IgD-negative memory B cell (primary cell): ENCODE results near the gene SLC35G3. TPM values are rescaled to one million over a fixed set of nuclear protein-coding genes. Genes with fewer than 3 reads are reported as not detected.
A peak's percentile ranks its signal among the peaks of the same experiment; 100 is the strongest.
"Not testable (repeated sequence)": the region's sequence is repeated elsewhere in the genome, so short reads cannot be mapped to it uniquely, and the experiment has no call there.

Experiments used
- H3K27ac Mint-ChIP-seq, 3 donors: one replicate each; pipeline ENCODE4 v1.8.0; 2020 to 2022; ENCODE audit warnings: mild to moderate bottlenecking in 3 of 3, mixed read lengths in 3 of 3, moderate library complexity in 1 of 3
- H3K27me3 Mint-ChIP-seq: one replicate; pipeline ENCODE4 v1.8.0; 2021; ENCODE audit warnings: mixed read lengths
- H3K36me3 Mint-ChIP-seq: one replicate; pipeline ENCODE4 v1.8.0; 2020; ENCODE audit warnings: mild to moderate bottlenecking, mixed read lengths
- H3K4me1 Mint-ChIP-seq, 3 donors: one replicate each; pipeline ENCODE4 v1.8.0; 2020 to 2022; ENCODE audit warnings: mixed read lengths in 3 of 3, mild to moderate bottlenecking in 1 of 3
- H3K4me3 Mint-ChIP-seq, 4 donors: one replicate each; pipeline ENCODE4 v1.8.0; 2020 to 2022; ENCODE audit warnings: mild to moderate bottlenecking in 4 of 4, mixed read lengths in 4 of 4, moderate library complexity in 3 of 4
- H3K9me3 Mint-ChIP-seq, 3 donors: one replicate each; pipeline ENCODE4 v1.8.0; 2020 to 2021; ENCODE audit warnings: mixed read lengths in 3 of 3, mild to moderate bottlenecking in 1 of 3
- polyA plus RNA-seq: library from polyadenylated mRNA; unstranded; fragments of 300-500 nt; fragmentation: Illumina TruSeq; gene quantifications from one replicate; pipeline ENCODE4 v1.2.3, GENCODE V29; 2021

Gene SLC35G3
- not detected for polyA plus RNA-seq

- H3K4me3 Mint-ChIP-seq = peak within 1 kb of the TSS in 1 of 4 donors; percentile 17
- not testable (repeated sequence) for H3K9me3 Mint-ChIP-seq, H3K27ac Mint-ChIP-seq, H3K4me1 Mint-ChIP-seq, H3K27me3 Mint-ChIP-seq, H3K36me3 Mint-ChIP-seq
These were observed at the start of gene SLC35G3 for GRCh38 chr17:35194001-35194400. SLC35G3 (minus strand) TSS chr17:35194393; CDS start chr17:35194307, 86 bp downstream.

DNA sequence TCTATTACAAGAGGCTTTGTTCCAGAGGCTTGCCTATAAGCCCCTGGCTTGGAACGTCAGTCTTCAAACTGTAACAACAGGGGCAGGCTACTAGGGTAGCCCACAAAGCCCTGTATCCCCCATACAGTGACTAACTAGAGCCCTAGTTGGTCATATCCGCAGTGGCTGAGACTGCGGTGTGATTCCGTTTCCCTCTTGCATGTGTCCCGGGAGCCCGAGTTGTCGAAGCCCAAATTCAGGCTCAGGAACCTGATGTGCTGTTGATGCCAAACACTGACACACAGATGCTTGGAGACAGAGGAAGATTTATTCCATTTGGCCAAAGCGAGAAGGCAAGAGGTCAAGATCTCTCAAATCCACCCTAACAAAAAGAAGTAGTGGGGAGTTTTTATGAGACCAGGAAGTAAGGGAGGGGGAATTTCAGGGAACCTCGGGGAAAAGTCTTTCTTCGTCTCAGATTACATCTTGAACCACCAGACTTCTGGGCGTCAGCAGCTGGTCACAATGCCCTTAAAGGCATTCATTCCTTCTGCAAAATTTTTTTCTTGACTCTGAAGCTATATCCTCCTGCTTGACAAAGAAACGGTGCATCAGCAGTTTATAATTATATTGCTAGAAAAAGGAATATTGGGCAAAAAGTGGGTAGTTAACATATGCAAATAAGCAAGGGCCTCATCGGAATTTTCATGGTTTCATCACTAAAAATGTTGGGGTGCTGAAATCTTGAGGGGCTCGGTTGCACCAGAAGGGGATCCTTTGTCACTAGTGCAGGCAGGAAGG is 49.6 kb upstream of the SLC35G3 start:
- Mint-ChIP-seq H3K4me3 (peak overlapping the region; percentile 95 to 99 (median 98)), H3K9me3 (no peaks in the 10 kb centered on the region), H3K27ac (peak overlapping the region; percentile 81 to 89 (median 85)), H3K4me1 (peaks cover 12 to 27% (median 27%) of the 10 kb centered on the region in 3 donors), H3K36me3 (no peaks in the 10 kb centered on the region), H3K27me3 (peaks cover 1% of the 10 kb centered on the region)

GRCh38 chr17:35242805-35243560 is 48.8 kb upstream of the SLC35G3 start, which contains the start of gene SLFN5:
SLFN5 (plus strand) TSS chr17:35243072; CDS start chr17:35258691, 15,619 bp downstream.
- Mint-ChIP-seq H3K4me1 (peaks cover 12 to 31% (median 29%) of the 10 kb centered on the region in 3 donors), H3K4me3 (peak within 1 kb of the TSS; percentile 95 to 99 (median 98)), H3K27ac (peak within 1 kb of the TSS; percentile 85 to 95 (median 89)), H3K9me3 (no peaks in the 10 kb centered on the region), H3K27me3 (peaks cover 4% of the 10 kb centered on the region), H3K36me3 (no peaks in the 10 kb centered on the region)

DNA sequence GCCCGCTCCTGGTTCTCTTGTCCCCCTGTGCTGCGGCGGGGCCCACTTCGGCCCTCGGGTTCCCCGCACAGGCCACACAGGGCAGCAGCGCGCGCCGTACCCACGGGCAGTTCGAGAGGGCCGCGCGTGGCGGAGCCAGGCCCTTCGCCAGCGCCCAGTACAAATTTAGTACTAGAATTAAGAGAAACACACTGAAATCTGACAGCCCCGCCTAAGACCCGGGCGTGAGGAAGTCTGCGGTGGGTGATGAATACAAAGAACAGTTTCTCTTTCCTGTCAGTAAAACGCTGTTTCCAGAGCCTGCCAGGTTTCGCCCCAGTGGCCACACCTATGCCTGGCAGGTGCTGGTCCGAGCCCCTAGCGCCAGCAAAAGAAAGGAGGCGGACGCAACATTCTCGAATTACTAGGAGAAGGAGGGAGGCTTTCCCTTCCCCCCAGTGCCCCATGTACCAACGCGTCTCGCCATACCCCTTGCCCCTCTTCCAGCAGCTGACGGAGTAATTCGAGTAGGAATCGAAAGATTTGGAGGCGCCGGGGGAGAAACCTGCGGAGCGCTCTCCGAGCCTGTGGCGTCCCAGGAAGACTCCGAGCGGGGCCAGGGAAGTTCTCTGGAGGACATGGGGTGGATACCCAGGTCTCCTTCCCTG is 48.1 kb upstream of the SLC35G3 start:
- Mint-ChIP-seq H3K36me3 (no peaks in the 10 kb centered on the region), H3K4me3 (peak overlapping the region; percentile 95 to 99 (median 98)), H3K4me1 (peaks cover 12 to 30% (median 30%) of the 10 kb centered on the region in 3 donors), H3K27ac (peak overlapping the region; percentile 85 to 95 (median 89)), H3K27me3 (peaks cover 4% of the 10 kb centered on the region), H3K9me3 (no peaks in the 10 kb centered on the region)

GRCh38 chr17:35241520-35241919 is 47.3 kb upstream of the SLC35G3 start:
- H3K27me3 Mint-ChIP-seq = peaks cover 8% of the 10 kb centered on the region
- H3K27ac Mint-ChIP-seq = peak overlapping the region; percentile 85 to 88 (median 87)
- peak overlapping the region; percentile 95 to 99 (median 98) for H3K4me3 Mint-ChIP-seq
- peaks cover 12 to 36% (median 28%) of the 10 kb centered on the region in 3 donors for H3K4me1 Mint-ChIP-seq
- H3K9me3 Mint-ChIP-seq = no peaks in the 10 kb centered on the region
- no peaks in the 10 kb centered on the region for H3K36me3 Mint-ChIP-seq

- Mint-ChIP-seq H3K4me3 (peak overlapping the region; percentile 13 to 99 (median 96)), H3K36me3 (no peaks in the 10 kb centered on the region), H3K27ac (peak overlapping the region in 2 of 3 donors; percentile 23 to 85), H3K4me1 (peaks cover 12 to 36% (median 28%) of the 10 kb centered on the region in 3 donors), H3K9me3 (no peaks in the 10 kb centered on the region), H3K27me3 (peaks cover 9% of the 10 kb centered on the region)
These were observed 46.7 kb upstream of the SLC35G3 start for GRCh38 chr17:35240861-35241260.

DNA sequence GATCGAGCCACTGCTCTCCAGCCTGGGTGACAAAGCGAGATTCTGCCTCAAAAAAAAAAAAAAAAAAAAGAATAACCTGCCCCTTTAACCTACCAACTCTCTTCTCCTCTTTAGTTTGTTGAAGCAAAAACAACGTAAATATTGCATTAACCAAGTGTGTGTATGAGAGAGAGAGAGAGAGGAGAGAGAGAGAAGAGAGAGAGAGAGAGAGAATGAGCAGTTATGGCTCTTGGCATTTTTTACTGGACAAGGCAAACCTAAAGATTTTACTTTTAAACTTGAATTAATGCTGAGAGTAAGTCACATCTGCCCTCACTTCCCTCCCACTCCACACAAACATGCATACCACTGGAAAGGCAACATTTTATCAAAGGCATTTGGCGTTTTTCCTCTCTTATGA is 45.6 kb upstream of the SLC35G3 start:
- H3K9me3 Mint-ChIP-seq = no peaks in the 10 kb centered on the region
- peak overlapping the region in 1 of 3 donors; percentile 76 for H3K27ac Mint-ChIP-seq
- peaks cover 14 to 33% (median 18%) of the 10 kb centered on the region in 3 donors for H3K4me1 Mint-ChIP-seq
- no peaks in the 10 kb centered on the region for H3K36me3 Mint-ChIP-seq
- peaks cover 19% of the 10 kb centered on the region for H3K27me3 Mint-ChIP-seq
- peak overlapping the region in 3 of 4 donors; percentile 15 to 74 (median 64) for H3K4me3 Mint-ChIP-seq

GRCh38 chr17:35238821-35239220 is 44.6 kb upstream of the SLC35G3 start:
- H3K27me3 Mint-ChIP-seq = peaks cover 23% of the 10 kb centered on the region
- peak overlapping the region in 1 of 3 donors; percentile 40 for H3K27ac Mint-ChIP-seq
- no peaks in the 10 kb centered on the region for H3K36me3 Mint-ChIP-seq
- H3K9me3 Mint-ChIP-seq = no peaks in the 10 kb centered on the region
- peaks cover 7 to 24% (median 9%) of the 10 kb centered on the region in 3 donors for H3K4me1 Mint-ChIP-seq
- H3K4me3 Mint-ChIP-seq = peak overlapping the region in 2 of 4 donors; percentile 19 to 30

DNA sequence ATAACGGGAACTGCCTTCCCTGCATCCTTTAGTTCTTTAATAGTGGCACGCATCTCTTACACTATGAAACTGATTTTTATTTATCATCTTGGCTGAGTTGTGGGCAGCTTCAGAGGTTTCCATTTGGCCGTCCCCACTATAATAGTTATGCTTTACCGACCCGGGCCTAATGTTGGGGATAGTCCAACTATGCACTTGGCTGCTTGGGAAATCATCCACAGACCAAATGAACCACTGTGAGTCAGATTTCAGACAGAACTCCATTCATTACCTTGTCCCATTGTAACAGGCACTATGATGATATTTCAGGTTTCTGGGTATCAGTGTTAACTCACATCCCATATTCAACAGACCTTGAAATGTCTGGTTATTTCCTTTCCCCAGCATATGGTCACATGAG is 42.6 kb upstream of the SLC35G3 start:
- peaks cover 2 to 19% (median 6%) of the 10 kb centered on the region in 3 donors for H3K4me1 Mint-ChIP-seq
- no peaks in the 10 kb centered on the region for H3K9me3 Mint-ChIP-seq
- H3K27me3 Mint-ChIP-seq = peaks cover 23% of the 10 kb centered on the region
- H3K27ac Mint-ChIP-seq = peak overlapping the region in 1 of 3 donors; percentile 9
- H3K36me3 Mint-ChIP-seq = no peaks in the 10 kb centered on the region
- H3K4me3 Mint-ChIP-seq = no peak overlapping the region

DNA sequence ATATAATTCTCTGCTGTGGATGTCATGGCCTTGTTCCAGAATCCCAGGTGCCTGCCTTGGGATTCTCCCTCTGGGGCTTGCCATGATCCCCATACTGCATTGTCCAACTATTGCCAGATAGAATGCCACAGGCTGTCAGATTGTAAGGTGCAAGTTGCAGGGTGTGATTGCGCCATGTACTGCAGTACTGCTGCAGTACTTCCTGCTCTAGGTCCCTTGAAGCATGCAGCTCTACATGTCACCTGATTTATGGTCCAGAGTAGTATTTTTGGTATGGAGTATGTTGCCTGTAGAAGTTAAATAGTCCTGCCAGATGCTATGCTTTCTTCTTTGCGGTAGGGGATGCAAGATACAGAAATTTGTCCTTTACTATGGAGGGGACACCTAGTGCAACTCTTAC is 41.7 kb upstream of the SLC35G3 start:
- Mint-ChIP-seq H3K36me3 (no peaks in the 10 kb centered on the region), H3K27ac (no peak overlapping the region), H3K27me3 (peaks cover 28% of the 10 kb centered on the region), H3K9me3 (peaks cover 0 to under 1% (median 0%) of the 10 kb centered on the region in 3 donors), H3K4me1 (peaks cover 2 to 14% (median 6%) of the 10 kb centered on the region in 3 donors), H3K4me3 (no peak overlapping the region)

DNA sequence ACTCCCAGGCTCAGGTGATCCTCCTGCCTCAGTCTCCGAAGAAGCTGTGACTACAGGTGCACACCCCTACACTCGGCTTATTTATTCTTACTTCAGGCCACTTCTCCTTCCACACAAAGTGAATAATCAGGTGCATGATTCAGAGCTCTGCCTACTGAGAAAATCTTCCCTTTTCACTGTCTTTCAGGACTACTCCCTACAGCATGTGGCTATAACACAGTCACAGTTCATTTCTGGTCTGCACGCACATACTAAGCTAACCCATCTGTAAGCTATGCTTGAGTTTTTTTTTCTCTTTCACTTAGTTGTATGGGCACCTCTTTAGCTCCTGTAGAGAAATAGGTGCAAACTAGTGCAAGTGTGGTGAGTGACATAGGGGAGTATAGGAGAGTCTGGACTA is 41.1 kb upstream of the SLC35G3 start:
- H3K36me3 Mint-ChIP-seq = no peaks in the 10 kb centered on the region
- peaks cover 31% of the 10 kb centered on the region for H3K27me3 Mint-ChIP-seq
- H3K4me1 Mint-ChIP-seq = peaks cover 2 to 14% (median 6%) of the 10 kb centered on the region in 3 donors
- H3K9me3 Mint-ChIP-seq = peaks cover 0 to 3% (median 0%) of the 10 kb centered on the region in 3 donors
- H3K4me3 Mint-ChIP-seq = no peak overlapping the region
- no peak overlapping the region for H3K27ac Mint-ChIP-seq

GRCh38 chr17:35234315-35234714 is 40.1 kb upstream of the SLC35G3 start:
- not testable (repeated sequence) for H3K9me3 Mint-ChIP-seq, H3K36me3 Mint-ChIP-seq, H3K27ac Mint-ChIP-seq, H3K4me3 Mint-ChIP-seq
- peaks cover 2 to 12% (median 6%) of the 10 kb centered on the region in 3 donors for H3K4me1 Mint-ChIP-seq
- peaks cover 30% of the 10 kb centered on the region for H3K27me3 Mint-ChIP-seq

GRCh38 chr17:35229638-35230037 is 35.4 kb upstream of the SLC35G3 start:
- Mint-ChIP-seq H3K36me3 (peaks cover 2% of the 10 kb centered on the region), H3K27ac (no peak overlapping the region), H3K27me3 (peaks cover 15% of the 10 kb centered on the region), H3K4me1 (no peaks in the 10 kb centered on the region), H3K4me3 (no peak overlapping the region), H3K9me3 (peaks cover 0 to 5% (median 0%) of the 10 kb centered on the region in 3 donors)

DNA sequence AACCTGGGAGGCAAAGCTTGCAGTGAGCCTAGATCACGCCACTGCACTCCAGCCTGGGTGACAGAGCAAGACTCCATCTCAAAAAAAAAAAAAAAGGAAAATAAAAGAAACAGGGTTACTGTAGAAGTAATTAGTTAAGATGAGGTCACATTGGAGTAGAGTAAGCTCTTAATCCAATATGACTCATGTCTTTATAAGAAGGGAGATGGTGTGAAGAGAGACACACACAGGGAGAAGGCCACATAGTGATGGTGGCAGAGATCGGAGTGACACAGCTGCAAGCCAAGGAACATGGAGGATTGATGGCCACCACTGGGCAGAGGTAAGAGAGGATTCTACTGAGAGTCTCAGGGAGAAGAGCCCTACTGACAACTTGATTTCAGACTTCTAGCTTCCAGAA is 33.4 kb upstream of the SLC35G3 start:
- Mint-ChIP-seq H3K36me3 (peaks cover 2% of the 10 kb centered on the region), H3K4me3 (no peak overlapping the region), H3K4me1 (no peaks in the 10 kb centered on the region), H3K9me3 (peaks cover 1 to 5% (median 4%) of the 10 kb centered on the region in 3 donors), H3K27ac (no peak overlapping the region), H3K27me3 (peaks cover 14% of the 10 kb centered on the region)
